Stimulated activated CD4-positive, alpha-beta T cell treated with anti-CD3 and anti-CD28 coated beads, Interleukin-2, amount 100 ng/mL, for 24 hours (primary cell): ENCODE measurements around the gene ELK3.
"Not testable (repeated sequence)": the region's sequence is repeated elsewhere in the genome, so short reads cannot be mapped to it uniquely, and the experiment has no call there.

Experiments
- DNase-seq, 2 donors: peaks; one replicate each; pipeline ENCODE4 v3.0.0-alpha.2; 2020

Gene ELK3

DNA sequence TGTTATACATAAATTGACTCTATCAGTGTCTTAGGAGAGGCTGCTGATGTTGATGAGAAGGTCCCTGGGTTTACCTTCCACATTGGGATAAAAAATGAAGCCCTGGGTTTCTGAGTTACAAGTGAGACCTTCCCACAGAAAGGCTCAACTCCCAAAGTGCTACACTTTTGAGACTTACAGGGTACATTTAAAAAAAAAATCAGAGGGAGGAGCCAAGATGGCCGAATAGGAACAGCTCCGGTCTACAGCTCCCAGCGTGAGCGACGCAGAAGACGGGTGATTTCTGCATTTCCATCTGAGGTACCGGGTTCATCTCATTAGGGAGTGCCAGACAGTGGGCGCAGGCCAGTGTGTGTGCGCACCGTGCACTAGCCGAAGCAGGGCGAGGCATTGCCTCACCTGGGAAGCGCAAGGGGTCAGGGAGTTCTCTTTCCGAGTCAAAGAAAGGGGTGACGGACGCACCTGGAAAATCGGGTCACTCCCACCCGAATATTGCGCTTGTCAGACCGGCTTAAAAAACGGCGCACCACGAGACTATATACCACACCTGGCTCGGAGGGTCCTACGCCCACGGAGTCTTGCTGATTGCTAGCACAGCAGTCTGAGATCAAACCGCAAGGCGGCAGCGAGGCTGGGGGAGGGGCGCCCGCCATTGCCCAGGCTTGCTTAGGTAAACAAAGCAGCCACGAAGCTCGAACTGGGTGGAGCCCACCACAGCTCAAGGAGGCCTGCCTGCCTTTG is 121.7 kb downstream of the ELK3 start:
- not testable (repeated sequence) for DNase-seq

DNA sequence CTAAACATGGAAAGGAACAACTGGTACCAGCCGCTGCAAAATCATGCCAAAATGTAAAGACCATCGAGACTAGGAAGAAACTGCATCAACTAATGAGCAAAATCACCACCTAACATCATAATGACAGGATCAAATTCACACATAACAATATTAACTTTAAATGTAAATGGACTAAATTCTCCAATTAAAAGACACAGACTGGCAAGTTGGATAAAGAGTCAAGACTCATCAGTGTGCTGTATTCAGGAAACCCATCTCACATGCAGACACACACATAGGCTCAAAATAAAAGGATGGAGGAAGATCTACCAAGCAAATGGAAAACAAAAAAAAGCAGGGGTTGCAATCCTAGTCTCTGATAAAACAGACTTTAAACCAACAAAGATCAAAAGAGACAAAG is 123.6 kb downstream of the ELK3 start:
- not testable (repeated sequence) for DNase-seq
